ENCODE results near the gene LYL1. TPM values are rescaled to one million over a fixed set of nuclear protein-coding genes. Genes with fewer than 3 reads are reported as not detected.
A peak's percentile ranks its signal among the peaks of the same experiment; 100 is the strongest.

LYL1 gene
- total and polyA plus RNA-seq, 2 of the 13 experiments (the other 11 are each of a cell fraction or from before 2014, with no cell fraction given): 0.75 to 0.92 TPM

DNA sequence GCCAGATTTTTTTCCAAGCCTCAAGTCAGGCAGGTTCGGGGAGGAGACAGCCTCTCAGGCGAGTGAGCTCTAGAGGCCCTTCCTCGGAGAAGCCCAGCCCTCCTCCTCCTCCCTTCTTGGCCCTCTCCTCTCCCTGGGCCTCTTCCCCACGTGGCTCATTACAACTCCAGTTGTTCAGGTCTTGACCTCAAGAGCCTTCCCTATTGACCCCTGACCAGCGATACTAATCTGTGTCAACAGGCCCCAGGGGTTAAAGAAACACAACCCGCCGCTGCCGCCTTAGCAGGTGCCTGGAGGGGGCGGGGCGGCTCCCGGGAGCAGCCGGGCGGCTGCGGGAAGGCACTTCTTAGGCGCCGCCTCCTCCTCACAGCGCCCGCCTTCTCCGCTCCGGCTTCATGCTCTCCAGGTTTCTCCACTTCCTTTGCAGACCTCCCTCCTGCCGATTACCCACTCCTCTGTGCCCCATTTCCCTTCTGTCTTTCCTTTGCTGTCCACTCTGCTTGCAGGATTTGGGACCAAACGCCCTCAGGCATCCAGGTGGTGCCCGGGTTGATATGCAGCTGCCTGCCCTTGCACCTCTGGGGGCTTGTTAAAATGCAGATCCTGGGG lies 51.0 kb downstream of the LYL1 start (continued):
- TF ChIP-seq, protein P1, sequence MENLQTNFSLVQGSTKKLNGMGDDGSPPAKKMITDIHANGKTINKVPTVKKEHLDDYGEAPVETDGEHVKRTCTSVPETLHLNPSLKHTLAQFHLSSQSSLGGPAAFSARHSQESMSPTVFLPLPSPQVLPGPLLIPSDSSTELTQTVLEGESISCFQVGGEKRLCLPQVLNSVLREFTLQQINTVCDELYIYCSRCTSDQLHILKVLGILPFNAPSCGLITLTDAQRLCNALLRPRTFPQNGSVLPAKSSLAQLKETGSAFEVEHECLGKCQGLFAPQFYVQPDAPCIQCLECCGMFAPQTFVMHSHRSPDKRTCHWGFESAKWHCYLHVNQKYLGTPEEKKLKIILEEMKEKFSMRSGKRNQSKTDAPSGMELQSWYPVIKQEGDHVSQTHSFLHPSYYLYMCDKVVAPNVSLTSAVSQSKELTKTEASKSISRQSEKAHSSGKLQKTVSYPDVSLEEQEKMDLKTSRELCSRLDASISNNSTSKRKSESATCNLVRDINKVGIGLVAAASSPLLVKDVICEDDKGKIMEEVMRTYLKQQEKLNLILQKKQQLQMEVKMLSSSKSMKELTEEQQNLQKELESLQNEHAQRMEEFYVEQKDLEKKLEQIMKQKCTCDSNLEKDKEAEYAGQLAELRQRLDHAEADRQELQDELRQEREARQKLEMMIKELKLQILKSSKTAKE (CRISPR knock-in tag; IDR thresholded peaks at IDR 0.05; ENCODE audit: borderline replicate concordance): peak; percentile 88
- TF ChIP-seq ZNF558 (CRISPR knock-in tag; IDR thresholded peaks at IDR 0.05; ENCODE audit: borderline replicate concordance) (no peak), ZNF496 (CRISPR knock-in tag; IDR thresholded peaks at IDR 0.05; ENCODE audit: insufficient replicate concordance) (no peak), ZFP36L1 (CRISPR knock-in tag; IDR thresholded peaks at IDR 0.05) (no peak), ZMYM4 (CRISPR knock-in tag; IDR thresholded peaks at IDR 0.05) (peak; percentile 42; the same call in 1 of the 2 replicates), CENPX (CRISPR knock-in tag; IDR thresholded peaks at IDR 0.05) (no peak), NFYB (CRISPR knock-in tag; IDR thresholded peaks at IDR 0.05) (no peak), PHB2 (IDR thresholded peaks at IDR 0.05; ENCODE audit: partially characterized antibody) (no peak), NBN (conservative IDR thresholded peaks at IDR 0.05) (no peak), ZNF264 (CRISPR knock-in tag; IDR thresholded peaks at IDR 0.05) (peak; percentile 7; the same call in 1 of the 2 replicates), SMC3 (IDR thresholded peaks at IDR 0.05; ENCODE audit: low read length) (no peak), ZBTB38 (CRISPR knock-in tag; IDR thresholded peaks at IDR 0.05) (no peak), CBX5 (CRISPR knock-in tag; IDR thresholded peaks at IDR 0.05; ENCODE audit: borderline replicate concordance) (no peak), STAT5B (CRISPR knock-in tag; IDR thresholded peaks at IDR 0.05) (no peak)
- TF ChIP-seq, protein P2, sequence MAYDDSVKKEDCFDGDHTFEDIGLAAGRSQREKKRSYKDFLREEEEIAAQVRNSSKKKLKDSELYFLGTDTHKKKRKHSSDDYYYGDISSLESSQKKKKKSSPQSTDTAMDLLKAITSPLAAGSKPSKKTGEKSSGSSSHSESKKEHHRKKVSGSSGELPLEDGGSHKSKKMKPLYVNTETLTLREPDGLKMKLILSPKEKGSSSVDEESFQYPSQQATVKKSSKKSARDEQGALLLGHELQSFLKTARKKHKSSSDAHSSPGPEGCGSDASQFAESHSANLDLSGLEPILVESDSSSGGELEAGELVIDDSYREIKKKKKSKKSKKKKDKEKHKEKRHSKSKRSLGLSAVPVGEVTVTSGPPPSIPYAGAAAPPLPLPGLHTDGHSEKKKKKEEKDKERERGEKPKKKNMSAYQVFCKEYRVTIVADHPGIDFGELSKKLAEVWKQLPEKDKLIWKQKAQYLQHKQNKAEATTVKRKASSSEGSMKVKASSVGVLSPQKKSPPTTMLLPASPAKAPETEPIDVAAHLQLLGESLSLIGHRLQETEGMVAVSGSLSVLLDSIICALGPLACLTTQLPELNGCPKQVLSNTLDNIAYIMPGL (CRISPR knock-in tag; IDR thresholded peaks at IDR 0.05; ENCODE audit: borderline replicate concordance in 1 of 2, low read depth in 1 of 2): no peak
- TF ChIP-seq, protein P3, sequence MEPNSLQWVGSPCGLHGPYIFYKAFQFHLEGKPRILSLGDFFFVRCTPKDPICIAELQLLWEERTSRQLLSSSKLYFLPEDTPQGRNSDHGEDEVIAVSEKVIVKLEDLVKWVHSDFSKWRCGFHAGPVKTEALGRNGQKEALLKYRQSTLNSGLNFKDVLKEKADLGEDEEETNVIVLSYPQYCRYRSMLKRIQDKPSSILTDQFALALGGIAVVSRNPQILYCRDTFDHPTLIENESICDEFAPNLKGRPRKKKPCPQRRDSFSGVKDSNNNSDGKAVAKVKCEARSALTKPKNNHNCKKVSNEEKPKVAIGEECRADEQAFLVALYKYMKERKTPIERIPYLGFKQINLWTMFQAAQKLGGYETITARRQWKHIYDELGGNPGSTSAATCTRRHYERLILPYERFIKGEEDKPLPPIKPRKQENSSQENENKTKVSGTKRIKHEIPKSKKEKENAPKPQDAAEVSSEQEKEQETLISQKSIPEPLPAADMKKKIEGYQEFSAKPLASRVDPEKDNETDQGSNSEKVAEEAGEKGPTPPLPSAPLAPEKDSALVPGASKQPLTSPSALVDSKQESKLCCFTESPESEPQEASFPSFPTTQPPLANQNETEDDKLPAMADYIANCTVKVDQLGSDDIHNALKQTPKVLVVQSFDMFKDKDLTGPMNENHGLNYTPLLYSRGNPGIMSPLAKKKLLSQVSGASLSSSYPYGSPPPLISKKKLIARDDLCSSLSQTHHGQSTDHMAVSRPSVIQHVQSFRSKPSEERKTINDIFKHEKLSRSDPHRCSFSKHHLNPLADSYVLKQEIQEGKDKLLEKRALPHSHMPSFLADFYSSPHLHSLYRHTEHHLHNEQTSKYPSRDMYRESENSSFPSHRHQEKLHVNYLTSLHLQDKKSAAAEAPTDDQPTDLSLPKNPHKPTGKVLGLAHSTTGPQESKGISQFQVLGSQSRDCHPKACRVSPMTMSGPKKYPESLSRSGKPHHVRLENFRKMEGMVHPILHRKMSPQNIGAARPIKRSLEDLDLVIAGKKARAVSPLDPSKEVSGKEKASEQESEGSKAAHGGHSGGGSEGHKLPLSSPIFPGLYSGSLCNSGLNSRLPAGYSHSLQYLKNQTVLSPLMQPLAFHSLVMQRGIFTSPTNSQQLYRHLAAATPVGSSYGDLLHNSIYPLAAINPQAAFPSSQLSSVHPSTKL (CRISPR knock-in tag; IDR thresholded peaks at IDR 0.05): peak; percentile 86
- TF ChIP-seq, protein P4, sequence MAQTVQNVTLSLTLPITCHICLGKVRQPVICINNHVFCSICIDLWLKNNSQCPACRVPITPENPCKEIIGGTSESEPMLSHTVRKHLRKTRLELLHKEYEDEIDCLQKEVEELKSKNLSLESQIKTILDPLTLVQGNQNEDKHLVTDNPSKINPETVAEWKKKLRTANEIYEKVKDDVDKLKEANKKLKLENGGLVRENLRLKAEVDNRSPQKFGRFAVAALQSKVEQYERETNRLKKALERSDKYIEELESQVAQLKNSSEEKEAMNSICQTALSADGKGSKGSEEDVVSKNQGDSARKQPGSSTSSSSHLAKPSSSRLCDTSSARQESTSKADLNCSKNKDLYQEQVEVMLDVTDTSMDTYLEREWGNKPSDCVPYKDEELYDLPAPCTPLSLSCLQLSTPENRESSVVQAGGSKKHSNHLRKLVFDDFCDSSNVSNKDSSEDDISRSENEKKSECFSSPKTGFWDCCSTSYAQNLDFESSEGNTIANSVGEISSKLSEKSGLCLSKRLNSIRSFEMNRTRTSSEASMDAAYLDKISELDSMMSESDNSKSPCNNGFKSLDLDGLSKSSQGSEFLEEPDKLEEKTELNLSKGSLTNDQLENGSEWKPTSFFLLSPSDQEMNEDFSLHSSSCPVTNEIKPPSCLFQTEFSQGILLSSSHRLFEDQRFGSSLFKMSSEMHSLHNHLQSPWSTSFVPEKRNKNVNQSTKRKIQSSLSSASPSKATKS (CRISPR knock-in tag; IDR thresholded peaks at IDR 0.05): no peak
- TF ChIP-seq, protein P5, sequence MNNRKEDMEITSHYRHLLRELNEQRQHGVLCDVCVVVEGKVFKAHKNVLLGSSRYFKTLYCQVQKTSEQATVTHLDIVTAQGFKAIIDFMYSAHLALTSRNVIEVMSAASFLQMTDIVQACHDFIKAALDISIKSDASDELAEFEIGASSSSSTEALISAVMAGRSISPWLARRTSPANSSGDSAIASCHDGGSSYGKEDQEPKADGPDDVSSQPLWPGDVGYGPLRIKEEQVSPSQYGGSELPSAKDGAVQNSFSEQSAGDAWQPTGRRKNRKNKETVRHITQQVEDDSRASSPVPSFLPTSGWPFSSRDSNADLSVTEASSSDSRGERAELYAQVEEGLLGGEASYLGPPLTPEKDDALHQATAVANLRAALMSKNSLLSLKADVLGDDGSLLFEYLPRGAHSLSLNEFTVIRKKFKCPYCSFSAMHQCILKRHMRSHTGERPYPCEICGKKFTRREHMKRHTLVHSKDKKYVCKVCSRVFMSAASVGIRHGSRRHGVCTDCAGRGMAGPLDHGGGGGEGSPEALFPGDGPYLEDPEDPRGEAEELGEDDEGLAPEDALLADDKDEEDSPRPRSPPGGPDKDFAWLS (CRISPR knock-in tag; IDR thresholded peaks at IDR 0.05; ENCODE audit: borderline replicate concordance): no peak
